Measurements from ENCODE around the gene ARHGAP21. TPM values are rescaled to one million over a fixed set of nuclear protein-coding genes. Genes with fewer than 3 reads are reported as not detected.

ARHGAP21 gene
- total RNA-seq, 1 donor from 2014 or later = 77.6 TPM

- DNase-seq (ENCODE audit: low read depth) = peak; percentile 26
These were observed 856 bp downstream of the ARHGAP21 start for GRCh38 chr10:24722676-24723385.

GRCh38 chr10:24722131-24722675 lies 1.5 kb downstream of the ARHGAP21 start:
- peak; percentile 30 for DNase-seq (ENCODE audit: low read depth)

- DNase-seq (ENCODE audit: low read depth) = no peak
These were observed 2.2 kb downstream of the ARHGAP21 start for GRCh38 chr10:24721229-24722106.

GRCh38 chr10:24720096-24720495 lies 3.6 kb downstream of the ARHGAP21 start:
- no peak for DNase-seq (ENCODE audit: low read depth)

GRCh38 chr10:24718031-24718855 lies 5.4 kb downstream of the ARHGAP21 start:
- DNase-seq (ENCODE audit: low read depth) = peak; percentile 46

GRCh38 chr10:24716295-24716694 lies 7.4 kb downstream of the ARHGAP21 start:
- DNase-seq (ENCODE audit: low read depth) = peak; percentile 23

- DNase-seq (ENCODE audit: low read depth) = no peak
These were observed 8.4 kb downstream of the ARHGAP21 start for GRCh38 chr10:24715246-24715769.

- DNase-seq (ENCODE audit: low read depth) = no peak
These were observed 10.6 kb downstream of the ARHGAP21 start for GRCh38 chr10:24713086-24713485.

- DNase-seq (ENCODE audit: low read depth) = no peak
These were observed 12.2 kb downstream of the ARHGAP21 start for GRCh38 chr10:24711465-24711864.

GRCh38 chr10:24708081-24708480 lies 15.6 kb downstream of the ARHGAP21 start:
- no peak for DNase-seq (ENCODE audit: low read depth)

GRCh38 chr10:24707445-24707844 lies 16.2 kb downstream of the ARHGAP21 start:
- no peak for DNase-seq (ENCODE audit: low read depth)

GRCh38 chr10:24706479-24707118 lies 17.1 kb downstream of the ARHGAP21 start:
- peak; percentile 88 for DNase-seq (ENCODE audit: low read depth)

GRCh38 chr10:24703700-24704099 lies 20.0 kb downstream of the ARHGAP21 start:
- no peak for DNase-seq (ENCODE audit: low read depth)

GRCh38 chr10:24701447-24701846 lies 22.2 kb downstream of the ARHGAP21 start:
- no peak for DNase-seq (ENCODE audit: low read depth)

GRCh38 chr10:24700948-24701347 lies 22.7 kb downstream of the ARHGAP21 start:
- DNase-seq (ENCODE audit: low read depth) = no peak

GRCh38 chr10:24698270-24698669 lies 25.4 kb downstream of the ARHGAP21 start:
- no peak for DNase-seq (ENCODE audit: low read depth)

GRCh38 chr10:24697080-24697479 lies 26.6 kb downstream of the ARHGAP21 start:
- no peak for DNase-seq (ENCODE audit: low read depth)

GRCh38 chr10:24695452-24695851 lies 28.2 kb downstream of the ARHGAP21 start:
- DNase-seq (ENCODE audit: low read depth) = no peak

GRCh38 chr10:24694086-24694485 lies 29.6 kb downstream of the ARHGAP21 start:
- peak; percentile 33 for DNase-seq (ENCODE audit: low read depth)

GRCh38 chr10:24690961-24691512 lies 32.6 kb downstream of the ARHGAP21 start:
- DNase-seq (ENCODE audit: low read depth) = no peak
